H9 (cell line): ENCODE measurements around the gene SMARCD3. TPM values are rescaled to one million over a fixed set of nuclear protein-coding genes. Genes with fewer than 3 reads are reported as not detected.
A peak's percentile ranks its signal among the peaks of the same experiment; 100 is the strongest.

Experiments
- DNase-seq: peaks from one replicate; pipeline ENCODE4 v3.0.0-alpha.2; 2017
- H2AFZ ChIP-seq: one replicate; pipeline ENCODE4 v1.6.1; 2013; ENCODE audit warnings: mild to moderate bottlenecking, low read length, control low read depth, moderate library complexity
- H2AK5ac ChIP-seq: 2 replicates; pipeline ENCODE4 v1.6.1; 2013; ENCODE audit warnings: low read length, control low read depth, mixed read lengths; ENCODE audit not compliant: insufficient read length
- H2BK120ac ChIP-seq: one replicate; pipeline ENCODE4 v1.6.1; 2013; ENCODE audit warnings: low read depth, mild to moderate bottlenecking, low read length, control low read depth, inconsistent platforms; ENCODE audit not compliant: poor library complexity, severe bottlenecking
- H2BK12ac ChIP-seq: 2 replicates; pipeline ENCODE4 v1.6.1; 2013; ENCODE audit warnings: low read length, control low read depth, mixed read lengths, low read depth; ENCODE audit not compliant: insufficient read length
- H2BK15ac ChIP-seq: 2 replicates; pipeline ENCODE4 v1.6.1; 2013; ENCODE audit warnings: low read depth, low read length, control low read depth
- H2BK20ac ChIP-seq: one replicate; pipeline ENCODE4 v1.6.1; 2013; ENCODE audit warnings: low read depth, mild to moderate bottlenecking, low read length, control low read depth, inconsistent platforms; ENCODE audit not compliant: poor library complexity, severe bottlenecking
- H2BK5ac ChIP-seq: 2 replicates; pipeline ENCODE4 v1.6.1; 2013; ENCODE audit warnings: low read length, control low read depth, mixed read lengths; ENCODE audit not compliant: insufficient read length
- H3K14ac ChIP-seq: 2 replicates; pipeline ENCODE4 v1.6.1; 2013; ENCODE audit warnings: low read length, control low read depth; ENCODE audit not compliant: insufficient read depth
- H3K18ac ChIP-seq: 2 replicates; pipeline ENCODE4 v1.6.1; 2013; ENCODE audit warnings: low read depth, mild to moderate bottlenecking, mixed read lengths, low read length, control low read depth; ENCODE audit not compliant: insufficient read length
- H3K23ac ChIP-seq: 2 replicates; pipeline ENCODE4 v1.6.1; 2013; ENCODE audit warnings: low read length, control low read depth, mixed read lengths, low read depth; ENCODE audit not compliant: insufficient read length
- H3K23me2 ChIP-seq: 2 replicates; pipeline ENCODE4 v1.6.1; 2013; ENCODE audit warnings: low read depth, mild to moderate bottlenecking, mixed read lengths, low read length, control low read depth; ENCODE audit not compliant: insufficient read length, poor library complexity, severe bottlenecking
- H3K27ac ChIP-seq: 2 replicates; pipeline ENCODE4 v1.5.1; 2013; ENCODE audit warnings: low read length, control low read depth, mixed read lengths, low read depth; ENCODE audit not compliant: insufficient read length
- H3K27me3 ChIP-seq: 2 replicates; pipeline ENCODE4 v1.6.1; 2013; ENCODE audit warnings: low read length, control low read depth, inconsistent platforms; ENCODE audit not compliant: insufficient read depth
- H3K4ac ChIP-seq: 2 replicates; pipeline ENCODE4 v1.6.1; 2013; ENCODE audit warnings: low read depth, mild to moderate bottlenecking, control low read depth, inconsistent platforms, low read length, moderate library complexity
- H3K4me1 ChIP-seq: 2 replicates; pipeline ENCODE4 v1.6.1; 2013; ENCODE audit warnings: low read length, control low read depth, inconsistent platforms; ENCODE audit not compliant: insufficient read depth
- H3K4me2 ChIP-seq: 2 replicates; pipeline ENCODE4 v1.6.1; 2013; ENCODE audit warnings: low read length, control low read depth, mixed read lengths; ENCODE audit not compliant: insufficient read length, insufficient read depth
- H3K56ac ChIP-seq: 2 replicates; pipeline ENCODE4 v1.6.1; 2013; ENCODE audit warnings: low read depth, mild to moderate bottlenecking, mixed read lengths, low read length, control low read depth; ENCODE audit not compliant: insufficient read length
- H3K79me1 ChIP-seq: 2 replicates; pipeline ENCODE4 v1.6.1; 2013; ENCODE audit warnings: low read depth, mild to moderate bottlenecking, moderate library complexity, low read length, control low read depth, inconsistent platforms; ENCODE audit not compliant: insufficient read depth, poor library complexity, severe bottlenecking
- H3K79me2 ChIP-seq: 2 replicates; pipeline ENCODE4 v1.6.1; 2013; ENCODE audit warnings: low read length, control low read depth, inconsistent platforms; ENCODE audit not compliant: insufficient read depth
- H3K9ac ChIP-seq: 2 replicates; pipeline ENCODE4 v1.6.1; 2013; ENCODE audit warnings: low read length, control low read depth, mixed read lengths; ENCODE audit not compliant: insufficient read length; ENCODE audit errors: extremely low read depth
- H3K9me3 ChIP-seq: one replicate; pipeline ENCODE4 v1.6.1; 2013; ENCODE audit warnings: low read depth, low read length, inconsistent platforms; ENCODE audit not compliant: control insufficient read depth
- H3T11ph ChIP-seq: one replicate; pipeline ENCODE4 v1.6.1; 2013; ENCODE audit warnings: mild to moderate bottlenecking, low read length, control low read depth, inconsistent platforms
- H4K20me1 ChIP-seq: one replicate; pipeline ENCODE4 v1.6.1; 2013; ENCODE audit not compliant: control insufficient read depth, insufficient read length, insufficient read depth
- H4K5ac ChIP-seq: 2 replicates; pipeline ENCODE4 v1.6.1; 2013; ENCODE audit warnings: low read depth, mild to moderate bottlenecking, mixed read lengths, low read length, control low read depth; ENCODE audit not compliant: insufficient read length
- H4K8ac ChIP-seq: replicated peaks from 2 replicates; pipeline ENCODE4 v1.6.1; 2013; ENCODE audit warnings: low read length, control low read depth, mixed read lengths, low read depth; ENCODE audit not compliant: insufficient read length
- H4K91ac ChIP-seq: 2 replicates; pipeline ENCODE4 v1.6.1; 2013; ENCODE audit warnings: low read depth, mild to moderate bottlenecking, moderate library complexity, mixed read lengths, low read length, control low read depth; ENCODE audit not compliant: insufficient read length
- H3K27ac Mint-ChIP-seq, 3 experiments: 2 replicates in 2 of 3; 3 replicates in 1 of 3; pipeline ENCODE4 v1.8.0; 2020 to 2021; ENCODE audit warnings: mixed read lengths in 3 of 3, mild to moderate bottlenecking in 1 of 3, moderate library complexity in 1 of 3
- H3K27me3 Mint-ChIP-seq: 2 replicates; pipeline ENCODE4 v1.8.0; 2021; ENCODE audit warnings: low read depth, mild to moderate bottlenecking, moderate library complexity, mixed read lengths
- H3K36me3 Mint-ChIP-seq, 3 experiments: 2 replicates in 2 of 3; 3 replicates in 1 of 3; pipeline ENCODE4 v1.8.0; 2020 to 2021; ENCODE audit warnings: low read depth in 3 of 3, mixed read lengths in 3 of 3; ENCODE audit not compliant: insufficient read depth in 1 of 3
- H3K4me1 Mint-ChIP-seq, 2 experiments: 2 replicates each; pipeline ENCODE4 v1.8.0; 2020; ENCODE audit warnings: mixed read lengths in 2 of 2
- H3K4me3 Mint-ChIP-seq, 2 experiments: 2 replicates in 1 of 2; 3 replicates in 1 of 2; pipeline ENCODE4 v1.8.0; 2020 to 2021; ENCODE audit warnings: mild to moderate bottlenecking in 2 of 2, mixed read lengths in 2 of 2, moderate library complexity in 1 of 2
- H3K9me3 Mint-ChIP-seq, 2 experiments: 2 replicates in 1 of 2; 3 replicates in 1 of 2; pipeline ENCODE4 v1.8.0; 2020; ENCODE audit warnings: mild to moderate bottlenecking in 2 of 2, mixed read lengths in 2 of 2, moderate library complexity in 1 of 2
- CTCF ChIP-seq: fragments of 200-600 bp; sonication (generic); conservative IDR thresholded peaks from 3 replicates; pipeline ENCODE4 v1.8.0; 2021; ENCODE audit warnings: antibody characterized with exemption, mild to moderate bottlenecking
- WGBS: extraction: QIAGEN DNeasy Blood & Tissue Kit; methylation state at CpG from one replicate; pipeline ENCODE4 v1.1.7; 2013; ENCODE audit warnings: missing lambda C conversion rate, low lambda C conversion rate, mixed read lengths; ENCODE audit not compliant: insufficient read length; ENCODE audit errors: extremely low coverage; 5-methylcytosine and 5-hydroxymethylcytosine counted together
- total RNA-seq: library from RNA; stranded (reverse); gene quantifications from 2 replicates; pipeline ENCODE4 v1.2.1, GENCODE V29; 2021

SMARCD3 gene
- total RNA-seq, 1 experiment from 2014 or later: 5.0 TPM

- Mint-ChIP-seq H3K4me3 (peak overlapping the region in 1 of 2 experiments; percentile 92; a peak in 4 of 5 replicates), H3K4me1 (peaks cover 55 to 66% of the 10 kb centered on the region in 2 experiments), H3K27me3 (peaks cover 75% of the 10 kb centered on the region), H3K27ac (no peak overlapping the region), H3K36me3 (no peaks in the 10 kb centered on the region), H3K9me3 (no peaks in the 10 kb centered on the region; a peak in 1 of 5 replicates)
- Histone ChIP-seq H2BK5ac (no peak overlapping the region), H3K4ac (no peak overlapping the region), H2BK120ac (no peak overlapping the region), H3K27me3 (peaks cover 19% of the 10 kb centered on the region; the same call in 1 of the 2 replicates), H3K79me2 (no peaks in the 10 kb centered on the region), H4K5ac (no peak overlapping the region), H3K4me2 (no peak overlapping the region), H3K14ac (no peak overlapping the region), H3K18ac (no peak overlapping the region), H3T11ph (no peak overlapping the region), H3K27ac (no peak overlapping the region), H2BK12ac (no peak overlapping the region), H2AFZ (no peak overlapping the region), H4K20me1 (no peaks in the 10 kb centered on the region), H4K91ac (no peak overlapping the region), H3K23me2 (peaks cover 12% of the 10 kb centered on the region), H3K9me3 (no peaks in the 10 kb centered on the region), H3K9ac (no peak overlapping the region), H3K79me1 (no peaks in the 10 kb centered on the region), H4K8ac (no peak overlapping the region), H3K23ac (no peak overlapping the region), H2BK20ac (no peak overlapping the region), H2BK15ac (no peak overlapping the region), H3K56ac (no peak overlapping the region), H3K4me1 (peaks cover 4% of the 10 kb centered on the region; the same call in 1 of the 2 replicates), H2AK5ac (no peak overlapping the region)
- TF ChIP-seq CTCF: no peak
- no peak for DNase-seq
- WGBS: no CpG with 5 or more reads among the region's 4 CpGs
Observed at GRCh38 chr7:151246851-151247580, 1.5 kb downstream of the SMARCD3 start.
